ENCODE data around the gene PTPRCAP. TPM values are rescaled to one million over a fixed set of nuclear protein-coding genes. Genes with fewer than 3 reads are reported as not detected.
"Not testable (repeated sequence)": the region's sequence is repeated elsewhere in the genome, so short reads cannot be mapped to it uniquely, and the experiment has no call there.

Gene PTPRCAP
- total RNA-seq, 1 experiment from 2014 or later: 1.3 TPM

DNA sequence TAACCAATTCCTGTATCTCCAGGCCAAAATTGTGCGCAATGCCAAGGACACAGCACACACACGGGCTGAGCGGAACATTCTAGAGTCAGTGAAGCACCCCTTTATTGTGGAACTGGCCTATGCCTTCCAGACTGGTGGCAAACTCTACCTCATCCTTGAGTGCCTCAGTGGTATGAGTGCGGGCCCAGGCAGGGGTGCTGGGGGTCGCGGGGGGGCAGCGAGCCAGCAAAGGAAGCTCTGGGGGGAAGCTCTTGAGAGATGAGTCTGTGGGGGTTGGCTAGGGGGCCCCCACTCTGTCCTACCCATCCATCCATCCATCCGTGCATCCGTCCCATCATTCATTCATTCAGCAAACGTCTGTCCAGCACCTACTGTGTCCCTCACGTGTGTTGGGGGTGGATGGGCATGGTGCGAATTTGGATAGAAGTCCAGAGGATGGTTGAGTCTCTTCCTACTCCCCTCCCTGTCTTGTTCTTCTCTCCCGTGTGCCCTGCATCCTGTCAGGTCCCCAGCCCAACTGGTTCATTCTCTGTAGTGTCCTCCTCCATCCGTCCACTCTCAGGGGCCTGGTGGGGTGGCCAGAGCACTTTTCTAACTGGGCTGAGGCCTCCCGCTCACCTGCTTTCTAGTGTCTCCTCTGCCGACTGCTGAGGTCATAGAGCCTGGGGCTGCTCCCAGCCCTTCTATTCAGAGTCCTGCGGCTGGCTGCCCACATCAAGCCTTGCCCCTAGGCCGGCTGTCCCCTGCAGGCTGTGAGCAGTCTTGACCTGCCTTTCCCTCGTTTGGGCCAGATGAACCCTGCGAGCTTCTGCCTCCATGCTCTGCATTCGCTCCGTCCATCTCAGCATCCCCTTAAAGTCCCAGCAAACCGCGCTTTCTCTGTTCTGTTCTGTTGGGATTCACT, 5.9 kb downstream of the PTPRCAP start:
- Mint-ChIP-seq H3K27me3 (ENCODE audit: unreplicated experiment) (no peaks in the 10 kb centered on the region), H3K4me3 (ENCODE audit: low read depth, unreplicated experiment) (no peak overlapping the region), H3K4me1 (ENCODE audit: low read depth, unreplicated experiment) (no peaks in the 10 kb centered on the region), H3K9me3 (ENCODE audit: low read depth, unreplicated experiment) (no peaks in the 10 kb centered on the region), H3K27ac (ENCODE audit: unreplicated experiment) (no peak overlapping the region), H3K36me3 (ENCODE audit: insufficient read depth, unreplicated experiment) (peaks cover 59% of the 10 kb centered on the region)
- DNase-seq: no peak
- no TSS peak for BruUV-seq (replicated peaks)
- intact Hi-C loops (cut with micrococcal nuclease; ENCODE audit: unreplicated experiment): no loop called here
- CTCF ChIA-PET: no interaction called here
- TF ChIP-seq, protein P1, sequence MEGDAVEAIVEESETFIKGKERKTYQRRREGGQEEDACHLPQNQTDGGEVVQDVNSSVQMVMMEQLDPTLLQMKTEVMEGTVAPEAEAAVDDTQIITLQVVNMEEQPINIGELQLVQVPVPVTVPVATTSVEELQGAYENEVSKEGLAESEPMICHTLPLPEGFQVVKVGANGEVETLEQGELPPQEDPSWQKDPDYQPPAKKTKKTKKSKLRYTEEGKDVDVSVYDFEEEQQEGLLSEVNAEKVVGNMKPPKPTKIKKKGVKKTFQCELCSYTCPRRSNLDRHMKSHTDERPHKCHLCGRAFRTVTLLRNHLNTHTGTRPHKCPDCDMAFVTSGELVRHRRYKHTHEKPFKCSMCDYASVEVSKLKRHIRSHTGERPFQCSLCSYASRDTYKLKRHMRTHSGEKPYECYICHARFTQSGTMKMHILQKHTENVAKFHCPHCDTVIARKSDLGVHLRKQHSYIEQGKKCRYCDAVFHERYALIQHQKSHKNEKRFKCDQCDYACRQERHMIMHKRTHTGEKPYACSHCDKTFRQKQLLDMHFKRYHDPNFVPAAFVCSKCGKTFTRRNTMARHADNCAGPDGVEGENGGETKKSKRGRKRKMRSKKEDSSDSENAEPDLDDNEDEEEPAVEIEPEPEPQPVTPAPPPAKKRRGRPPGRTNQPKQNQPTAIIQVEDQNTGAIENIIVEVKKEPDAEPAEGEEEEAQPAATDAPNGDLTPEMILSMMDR (IDR thresholded peaks at IDR 0.05; ENCODE audit: unreplicated experiment): no peak

DNA sequence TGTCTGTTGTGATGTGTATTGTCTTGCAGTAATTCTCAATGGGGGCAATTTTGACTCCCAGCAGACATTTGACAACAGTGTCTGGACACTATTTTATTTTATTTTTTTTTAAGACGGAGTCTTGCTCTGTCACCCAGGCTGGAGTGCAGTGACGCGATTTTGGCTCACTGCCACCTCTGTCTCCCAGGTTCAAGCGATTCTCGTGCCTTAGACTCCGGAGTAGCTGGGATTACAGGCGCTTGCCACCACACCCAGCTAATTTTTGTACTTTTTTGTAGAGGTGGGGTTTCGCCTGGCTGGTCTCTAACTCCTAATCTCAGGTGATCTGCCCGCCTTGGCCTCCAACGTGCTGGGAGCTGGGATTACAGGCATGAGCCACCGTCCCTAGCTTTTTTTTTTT, 7.8 kb downstream of the PTPRCAP start:
- TSS peak; percentile 49 for BruUV-seq (replicated peaks)
- no peaks in the 10 kb centered on the region for H3K4me1 Mint-ChIP-seq (ENCODE audit: low read depth, unreplicated experiment)
- H3K36me3 Mint-ChIP-seq (ENCODE audit: insufficient read depth, unreplicated experiment): peaks cover 41% of the 10 kb centered on the region
- H3K27me3 Mint-ChIP-seq (ENCODE audit: unreplicated experiment): no peaks in the 10 kb centered on the region
- H3K4me3 Mint-ChIP-seq (ENCODE audit: low read depth, unreplicated experiment): no peak overlapping the region
- TF ChIP-seq, protein P1 (IDR thresholded peaks at IDR 0.05; ENCODE audit: unreplicated experiment): no peak
- intact Hi-C loops (cut with micrococcal nuclease; ENCODE audit: unreplicated experiment): loop anchor here (10.0 kb wide), 1 partner anchor 75 kb away; the partner anchor contains the start of genes CDK2AP2 and PITPNM1
- DNase-seq: no peak
- H3K9me3 Mint-ChIP-seq (ENCODE audit: low read depth, unreplicated experiment): no peaks in the 10 kb centered on the region
- no peak overlapping the region for H3K27ac Mint-ChIP-seq (ENCODE audit: unreplicated experiment)
- CTCF ChIA-PET: no interaction called here

DNA sequence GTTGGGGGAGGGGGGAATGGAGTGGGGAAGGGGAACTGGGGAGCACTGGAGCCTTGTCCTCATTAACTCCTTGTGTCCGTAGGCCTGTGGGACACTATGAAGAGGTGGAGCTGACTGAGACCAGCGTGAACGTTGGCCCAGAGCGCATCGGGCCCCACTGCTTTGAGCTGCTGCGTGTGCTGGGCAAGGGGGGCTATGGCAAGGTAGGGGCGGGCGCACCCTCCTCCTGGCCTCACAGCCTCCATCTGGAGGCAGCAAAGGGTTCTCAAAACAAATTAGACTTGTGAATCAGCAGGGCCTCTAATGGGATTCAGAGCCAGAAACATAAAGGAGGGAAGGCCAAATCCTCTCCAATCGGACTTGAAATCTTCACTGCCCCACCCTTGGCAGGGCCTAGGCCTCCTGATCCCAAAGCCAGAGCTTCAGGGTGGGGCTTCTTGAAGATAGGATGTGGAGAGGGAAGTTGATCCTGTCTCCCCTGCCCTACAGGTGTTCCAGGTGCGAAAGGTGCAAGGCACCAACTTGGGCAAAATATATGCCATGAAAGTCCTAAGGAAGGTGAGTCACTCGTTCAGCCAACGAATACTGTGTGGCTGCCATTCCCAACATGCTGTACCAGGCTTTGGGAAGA, 8.3 kb downstream of the PTPRCAP start:
- no peaks in the 10 kb centered on the region for H3K9me3 Mint-ChIP-seq (ENCODE audit: low read depth, unreplicated experiment)
- peak overlapping the region; percentile 93 for H3K4me3 Mint-ChIP-seq (ENCODE audit: low read depth, unreplicated experiment)
- CTCF ChIA-PET: interaction anchor here (0.6 to 0.7 kb wide), 2 partner anchors 10 to 605 kb away, joined by 3 read pairs; no protein-coding TSS in a partner anchor
- TF ChIP-seq, protein P1 (IDR thresholded peaks at IDR 0.05; ENCODE audit: unreplicated experiment): no peak
- no peaks in the 10 kb centered on the region for H3K4me1 Mint-ChIP-seq (ENCODE audit: low read depth, unreplicated experiment)
- no TSS peak for BruUV-seq (replicated peaks)
- H3K27me3 Mint-ChIP-seq (ENCODE audit: unreplicated experiment): no peaks in the 10 kb centered on the region
- peaks cover 36% of the 10 kb centered on the region for H3K36me3 Mint-ChIP-seq (ENCODE audit: insufficient read depth, unreplicated experiment)
- intact Hi-C loops (cut with micrococcal nuclease; ENCODE audit: unreplicated experiment): loop anchor here (10.0 kb wide), 1 partner anchor 76 kb away; the partner anchor contains the start of genes CDK2AP2 and PITPNM1
- no peak for DNase-seq
- peak overlapping the region; percentile 92 for H3K27ac Mint-ChIP-seq (ENCODE audit: unreplicated experiment)

GRCh38 chr11:67428052-67429001, 9.2 kb downstream of the PTPRCAP start, which contains the start of gene RPS6KB2:
Gene RPS6KB2, plus strand, starts transcription at chr11:67428494. Its CDS starts 52 bp downstream, at chr11:67428546.
- DNase-seq: peak; percentile 98
- CTCF ChIA-PET: interaction anchor here (0.6 kb wide), 2 partner anchors 27 to 605 kb away, joined by 3 read pairs; partner anchors contain the start of gene PPP1CA
- Mint-ChIP-seq H3K27ac (ENCODE audit: unreplicated experiment) (peak within 1 kb of the TSS; percentile 92), H3K9me3 (ENCODE audit: low read depth, unreplicated experiment) (no peaks in the 10 kb centered on the region), H3K27me3 (ENCODE audit: unreplicated experiment) (no peaks in the 10 kb centered on the region), H3K36me3 (ENCODE audit: insufficient read depth, unreplicated experiment) (peaks cover 34% of the 10 kb centered on the region), H3K4me3 (ENCODE audit: low read depth, unreplicated experiment) (peak within 1 kb of the TSS; percentile 93), H3K4me1 (ENCODE audit: low read depth, unreplicated experiment) (peaks cover under 1% of the 10 kb centered on the region)
- BruUV-seq (replicated peaks): no TSS peak
- intact Hi-C loops (cut with micrococcal nuclease; ENCODE audit: unreplicated experiment): loop anchor here (10.0 kb wide), 1 partner anchor 76 kb away; the partner anchor contains the start of genes CDK2AP2 and PITPNM1
- TF ChIP-seq, protein P1 (IDR thresholded peaks at IDR 0.05; ENCODE audit: unreplicated experiment): no peak

DNA sequence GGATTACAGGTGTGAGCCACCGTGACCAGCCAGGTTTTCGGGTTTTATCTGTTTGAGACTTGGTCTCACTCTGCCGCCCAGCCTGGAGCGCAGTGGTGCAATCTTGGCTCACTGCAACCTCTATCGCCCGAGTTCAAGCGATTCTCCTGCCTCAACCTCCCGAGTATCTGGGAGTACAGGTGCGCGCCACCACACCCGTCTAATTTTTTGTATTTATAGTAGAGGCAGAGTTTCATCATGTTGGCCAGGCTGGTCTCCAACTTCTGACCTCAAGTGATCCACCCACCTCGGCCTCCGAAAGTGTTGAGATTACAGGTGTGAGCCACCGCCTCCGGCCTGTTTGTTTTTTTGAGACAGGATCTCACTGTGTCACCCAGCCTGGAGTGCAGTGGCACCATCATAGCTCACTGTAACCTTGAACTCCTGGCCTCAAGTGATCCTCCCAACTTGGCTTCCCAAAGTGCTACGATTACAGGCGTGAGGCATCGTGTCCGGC, 10.1 kb downstream of the PTPRCAP start:
- Mint-ChIP-seq H3K4me3 (ENCODE audit: low read depth, unreplicated experiment) (peak overlapping the region; percentile 93), H3K36me3 (ENCODE audit: insufficient read depth, unreplicated experiment) (peaks cover 42% of the 10 kb centered on the region)
- CTCF ChIA-PET; BruUV-seq (replicated peaks); DNase-seq; H3K9me3 Mint-ChIP-seq (ENCODE audit: low read depth, unreplicated experiment); H3K27me3 Mint-ChIP-seq (ENCODE audit: unreplicated experiment); H3K27ac Mint-ChIP-seq (ENCODE audit: unreplicated experiment); H3K4me1 Mint-ChIP-seq (ENCODE audit: low read depth, unreplicated experiment): not testable (repeated sequence)
- intact Hi-C loops (cut with micrococcal nuclease; ENCODE audit: unreplicated experiment): loop anchor here (10.0 kb wide), 1 partner anchor 77 kb away; the partner anchor contains the start of genes CDK2AP2 and PITPNM1

Data from Calu3 (cell line).